Measurements from ENCODE around the gene ACTR3.

ACTR3 gene

GRCh38 chr2:113966832-113967231 lies 76.9 kb downstream of the ACTR3 start:
- DNase-seq: no peak

- DNase-seq: no peak
Observed at GRCh38 chr2:113967272-113967671, 77.4 kb downstream of the ACTR3 start.

GRCh38 chr2:113972766-113973165 lies 82.9 kb downstream of the ACTR3 start:
- DNase-seq: no peak

GRCh38 chr2:113973810-113974209 lies 83.9 kb downstream of the ACTR3 start:
- no peak for DNase-seq

GRCh38 chr2:113974727-113975126 lies 84.8 kb downstream of the ACTR3 start:
- DNase-seq: no peak

GRCh38 chr2:113976277-113976928 lies 86.5 kb downstream of the ACTR3 start:
- DNase-seq: no peak

- DNase-seq: no peak
Observed at GRCh38 chr2:113977060-113977659, 87.3 kb downstream of the ACTR3 start.

- DNase-seq: no peak
Observed at GRCh38 chr2:113977660-113978523, 88.0 kb downstream of the ACTR3 start.

GRCh38 chr2:113978524-113979190 lies 88.8 kb downstream of the ACTR3 start:
- DNase-seq: no peak

- no peak for DNase-seq
Observed at GRCh38 chr2:113979191-113980128, 89.6 kb downstream of the ACTR3 start.

GRCh38 chr2:113980946-113981345 lies 91.1 kb downstream of the ACTR3 start:
- DNase-seq: no peak

GRCh38 chr2:113981404-113982134 lies 91.7 kb downstream of the ACTR3 start:
- no peak for DNase-seq

- DNase-seq: no peak
Observed at GRCh38 chr2:113985554-113986397, 95.9 kb downstream of the ACTR3 start.

- DNase-seq: no peak
Observed at GRCh38 chr2:113986762-113987290, 96.9 kb downstream of the ACTR3 start.

GRCh38 chr2:113992090-113992489 lies 102.2 kb downstream of the ACTR3 start:
- no peak for DNase-seq

GRCh38 chr2:113996671-113997594 lies 107.0 kb downstream of the ACTR3 start:
- no peak for DNase-seq

- no peak for DNase-seq
Observed at GRCh38 chr2:114001152-114001551, 111.3 kb downstream of the ACTR3 start.

- DNase-seq: no peak
Observed at GRCh38 chr2:114001937-114002336, 112.0 kb downstream of the ACTR3 start.
